Measurements from ENCODE around the gene NLE1.
"Not testable (repeated sequence)": the region's sequence is repeated elsewhere in the genome, so short reads cannot be mapped to it uniquely, and the experiment has no call there.

Gene NLE1

DNA sequence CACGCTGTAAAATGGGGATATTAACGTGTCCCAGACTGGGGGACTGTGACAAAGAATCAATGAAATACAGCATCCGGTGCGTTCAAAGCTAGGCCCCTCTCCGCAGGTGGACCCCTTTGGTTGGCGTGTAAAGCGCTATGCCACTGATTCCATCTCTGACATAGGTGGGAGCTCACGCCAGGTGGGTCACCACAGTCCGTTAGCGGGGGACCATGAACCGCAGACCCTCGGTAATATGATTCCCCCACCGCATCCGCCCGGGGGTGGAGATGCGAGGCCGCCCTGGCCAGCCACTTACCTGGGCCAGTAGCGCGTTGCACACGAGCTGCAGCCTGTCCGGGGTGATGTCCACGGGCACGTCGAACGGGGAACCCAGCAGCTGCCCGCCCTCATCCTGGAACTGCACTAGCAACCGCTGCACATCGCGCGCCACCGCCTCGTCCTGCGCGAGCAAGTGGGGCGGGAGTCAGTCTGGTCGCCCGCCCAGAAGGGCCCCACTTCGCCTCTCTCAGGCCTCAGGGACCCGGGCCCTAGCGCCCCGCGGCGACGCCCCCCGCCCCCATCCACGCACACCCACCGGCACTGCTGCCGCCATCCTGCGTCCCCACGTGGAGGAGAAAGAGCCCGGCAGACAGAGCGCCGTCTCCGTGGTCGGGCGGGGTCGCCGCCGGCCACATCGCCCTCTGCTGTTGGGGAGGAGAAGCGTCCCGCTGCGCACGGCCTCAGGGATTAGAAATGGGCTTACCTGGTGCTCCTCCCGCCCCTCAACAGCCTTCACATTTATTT, at the start of gene NLE1:
NLE1 (minus strand) TSS at position 623 of the 786 bp plus-strand sequence; CDS start at position 595, 28 bp downstream.
- peak; percentile 69 for FAIRE-seq
- DNase-seq (ENCODE audit: insufficient read length, low spot score): peak; percentile 90

DNA sequence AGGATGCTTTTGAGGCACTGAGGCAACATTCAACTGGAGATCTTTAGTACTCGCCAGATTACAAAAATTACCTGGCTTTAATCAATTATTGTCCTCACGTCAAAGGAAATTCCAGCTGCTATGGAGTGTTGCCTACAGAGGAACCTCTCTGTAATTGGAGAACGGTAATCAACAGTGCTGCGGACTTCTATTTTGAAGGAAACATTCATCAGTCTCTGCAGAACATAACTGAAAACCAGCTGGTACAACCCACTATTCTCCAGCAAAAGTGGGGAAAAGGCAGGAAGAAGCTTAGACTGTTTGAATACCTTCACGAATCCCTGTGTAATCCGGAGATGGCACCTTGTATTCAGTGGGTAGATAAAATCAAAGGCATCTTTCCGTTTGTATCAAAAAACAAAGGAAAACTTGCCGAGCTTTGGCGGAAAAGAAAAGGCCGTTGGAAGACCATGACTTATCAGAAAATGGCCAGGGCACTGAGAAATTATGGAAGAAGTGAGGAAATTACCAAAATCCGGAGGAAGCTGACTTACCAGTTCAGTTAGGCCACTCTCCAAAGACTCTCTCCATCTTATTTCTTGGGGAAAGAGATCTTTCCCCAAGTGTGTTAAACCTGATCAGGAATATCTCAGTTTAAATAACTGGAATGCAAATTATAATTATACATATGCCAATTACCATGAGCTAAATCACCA, 49.0 kb upstream of the NLE1 start:
- no peak for FAIRE-seq

DNA sequence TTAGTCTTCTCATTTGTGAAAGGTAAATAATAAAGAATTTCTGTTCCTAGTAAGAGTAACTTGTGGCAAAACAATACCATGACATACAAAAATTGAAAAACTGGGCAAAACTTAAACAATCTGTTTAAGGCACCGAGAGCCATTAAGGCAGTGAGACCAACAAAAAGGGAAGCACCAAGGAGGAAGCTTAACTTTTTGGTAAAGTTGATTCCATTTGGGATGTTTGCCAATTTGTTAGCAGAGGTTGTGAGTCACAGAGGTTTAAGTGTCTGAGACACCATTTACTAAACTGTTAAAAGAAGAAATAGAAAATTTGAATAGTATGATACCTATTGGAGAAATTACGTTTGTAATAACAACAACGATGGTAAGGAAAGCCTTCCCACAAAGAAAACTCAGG, 47.2 kb upstream of the NLE1 start:
- FAIRE-seq (no peak), DNase-seq (ENCODE audit: insufficient read length, low spot score) (no peak)

More for the DNA sequence above, 49.0 kb upstream of the NLE1 start:
- DNase-seq (ENCODE audit: insufficient read length, low spot score): no peak

DNA sequence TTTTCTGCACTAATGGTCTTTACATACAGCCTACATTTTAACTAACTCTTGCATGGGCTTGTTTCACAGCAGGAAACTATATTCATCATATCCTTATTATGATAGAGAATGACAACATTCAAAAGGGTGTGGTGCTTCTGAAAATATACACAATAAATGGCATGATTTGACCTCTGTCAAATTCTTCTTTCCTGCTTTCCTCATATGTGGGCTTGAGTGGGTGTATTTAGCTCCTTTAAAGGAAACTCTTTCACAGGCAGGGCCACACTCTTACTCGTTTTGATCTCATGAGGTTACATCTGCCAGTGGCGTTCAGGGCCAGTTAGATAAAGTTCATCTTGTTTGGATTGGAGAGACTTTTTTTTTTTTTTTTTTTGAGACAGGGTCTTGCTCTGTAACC, 46.0 kb upstream of the NLE1 start:
- DNase-seq (ENCODE audit: insufficient read length, low spot score) (no peak), FAIRE-seq (no peak)

DNA sequence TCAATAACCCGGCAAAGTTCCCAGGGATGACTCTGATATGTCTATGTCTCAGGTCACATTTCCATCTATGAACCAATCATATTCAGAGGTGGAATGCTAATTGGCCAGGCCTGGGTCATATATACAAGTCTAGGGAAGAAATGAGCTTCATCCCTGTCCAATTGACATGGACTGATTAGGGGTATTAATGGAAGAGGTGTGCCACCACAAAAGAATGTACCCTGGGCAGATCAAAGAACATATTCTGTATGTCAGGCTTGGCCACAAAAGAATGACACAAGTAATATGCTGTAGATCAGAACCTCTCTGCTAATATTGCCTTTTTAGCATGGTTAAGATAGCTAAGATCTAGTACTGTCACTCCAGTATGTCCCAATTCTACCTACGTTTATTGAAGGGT, 45.4 kb upstream of the NLE1 start:
- DNase-seq (ENCODE audit: insufficient read length, low spot score) (no peak), FAIRE-seq (no peak)

DNA sequence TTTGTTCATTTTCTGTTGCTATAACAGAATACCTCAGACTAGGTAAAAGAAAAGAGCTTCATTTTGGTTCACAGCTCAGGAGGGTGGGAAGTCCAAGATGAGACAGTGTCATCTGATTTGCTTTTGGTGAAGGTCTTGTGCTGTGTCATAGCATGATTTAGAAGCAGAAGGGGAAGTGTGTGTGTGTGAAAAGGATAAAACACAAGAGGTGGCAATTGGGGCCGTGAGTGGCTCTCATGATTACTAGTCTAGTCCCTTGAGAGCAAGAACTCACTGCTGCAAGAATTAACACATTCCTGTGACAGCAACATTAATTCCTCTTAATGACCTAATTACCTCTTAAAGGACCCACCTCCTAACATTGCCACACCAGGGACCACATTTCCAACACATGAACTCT, 43.7 kb upstream of the NLE1 start:
- FAIRE-seq (no peak), DNase-seq (ENCODE audit: insufficient read length, low spot score) (no peak)

DNA sequence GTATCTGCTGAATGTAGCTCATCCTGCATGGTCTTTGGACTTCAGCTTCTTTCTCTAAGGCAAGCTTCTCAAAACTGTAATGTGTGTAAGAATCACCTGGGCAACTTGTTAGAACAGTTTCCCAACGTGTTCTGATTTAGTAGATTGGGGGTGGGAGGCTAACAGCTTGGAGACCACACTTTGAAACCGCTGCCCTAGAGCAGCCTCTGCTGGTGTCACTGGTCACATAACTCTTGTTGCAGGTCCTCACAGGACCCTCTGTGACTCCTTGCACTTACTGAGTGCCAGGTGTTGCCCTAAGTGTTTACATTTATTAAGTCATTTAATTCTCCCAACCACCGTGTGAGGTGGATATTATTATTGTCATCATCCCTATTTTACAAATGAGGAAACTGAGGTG, 42.2 kb upstream of the NLE1 start:
- FAIRE-seq: no peak

DNA sequence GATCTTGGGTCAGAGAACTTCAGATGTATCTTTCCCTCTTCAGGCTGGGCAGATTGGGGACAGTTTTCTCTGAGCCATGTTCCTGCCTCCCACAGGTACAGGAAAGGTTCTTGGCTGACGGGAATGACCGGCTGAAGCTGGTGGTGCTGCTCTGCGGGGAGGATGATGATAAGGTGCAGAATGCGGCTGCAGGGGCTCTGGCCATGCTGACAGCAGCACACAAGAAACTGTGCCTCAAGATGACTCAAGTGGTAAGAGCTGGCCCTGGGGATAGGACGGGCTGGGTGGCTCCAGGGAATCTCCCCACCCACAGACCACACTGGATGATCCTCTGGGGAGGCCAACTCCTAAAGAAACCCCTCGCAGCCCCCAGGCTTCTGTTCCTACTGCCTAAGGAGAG, 41.2 kb upstream of the NLE1 start:
- FAIRE-seq: no peak
- no peak for DNase-seq (ENCODE audit: insufficient read length, low spot score)

More for the DNA sequence above, 42.2 kb upstream of the NLE1 start:
- no peak for DNase-seq (ENCODE audit: insufficient read length, low spot score)

DNA sequence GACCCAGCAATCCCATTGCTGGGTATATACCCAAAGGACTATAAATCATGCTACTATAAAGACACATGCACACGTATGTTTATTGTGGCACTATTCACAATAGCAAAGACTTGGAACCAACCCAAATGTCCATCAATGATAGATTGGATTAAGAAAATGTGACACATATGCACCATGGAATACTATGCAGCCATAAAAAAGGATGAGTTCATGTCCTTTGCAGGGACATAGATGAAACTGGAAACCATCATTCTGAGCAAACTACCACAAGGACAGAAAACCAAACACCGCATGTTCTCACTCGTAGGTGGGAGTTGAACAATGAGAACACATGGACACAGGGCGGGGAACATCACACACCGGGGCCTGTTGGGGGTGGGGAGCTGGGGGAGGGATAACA, 37.3 kb upstream of the NLE1 start:
- not testable (repeated sequence) for DNase-seq (ENCODE audit: insufficient read length, low spot score); FAIRE-seq

DNA sequence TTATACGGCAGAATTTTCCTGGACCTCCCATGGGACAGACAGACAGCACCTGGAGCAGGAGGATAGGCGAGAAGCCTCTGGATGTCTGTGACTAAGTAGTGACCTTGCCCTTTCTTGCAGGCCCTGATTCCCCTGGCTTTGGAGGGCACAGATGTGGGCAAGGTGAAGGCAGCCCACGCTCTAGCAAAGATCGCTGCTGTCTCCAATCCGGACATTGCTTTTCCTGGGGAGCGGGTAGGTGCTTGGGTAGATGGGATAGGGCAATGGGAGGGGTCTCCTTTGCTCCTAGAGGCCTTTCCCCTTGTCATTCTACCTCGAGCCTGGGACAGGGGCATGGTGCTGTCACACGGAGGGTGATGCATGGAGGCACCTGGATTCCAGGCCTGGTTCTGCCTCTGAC, 34.8 kb upstream of the NLE1 start:
- FAIRE-seq: no peak
- DNase-seq (ENCODE audit: insufficient read length, low spot score): no peak

DNA sequence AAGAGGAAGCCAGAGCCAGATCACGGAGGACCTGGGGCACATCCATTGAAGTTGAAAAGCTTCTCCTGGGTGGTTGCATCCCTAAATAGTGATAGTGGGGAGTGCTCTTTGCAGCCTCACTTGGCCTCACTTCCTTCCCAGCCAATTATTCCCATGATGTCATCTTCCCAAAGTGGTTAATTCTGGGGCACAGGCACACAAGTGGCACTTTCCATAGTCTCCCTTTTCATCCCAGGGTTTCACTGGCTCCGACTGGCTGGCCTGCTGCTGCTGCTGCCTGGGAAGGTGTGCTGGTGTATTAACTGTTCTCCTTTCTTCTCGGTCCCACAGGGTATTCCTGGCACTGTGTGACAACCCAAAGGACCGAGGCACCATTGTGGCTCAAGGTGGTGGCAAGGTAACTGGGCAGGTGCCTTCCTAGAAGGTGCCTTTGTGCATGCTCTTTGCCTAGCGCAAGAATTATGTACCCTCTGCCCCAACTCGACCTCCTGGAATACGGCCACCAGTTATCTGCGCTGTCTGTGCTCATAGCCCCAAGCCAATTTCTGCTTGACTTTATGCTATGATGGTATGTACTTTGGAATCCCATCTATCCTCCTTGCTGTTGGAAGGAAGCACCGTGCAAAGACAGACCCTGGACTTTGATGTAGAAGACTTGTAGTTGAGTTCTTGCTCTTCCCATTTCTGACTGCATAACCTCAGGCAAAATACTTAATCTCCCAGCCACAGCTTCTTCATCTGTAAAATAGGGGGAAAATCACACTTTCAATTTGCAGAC, 33.7 kb upstream of the NLE1 start:
- FAIRE-seq (no peak), DNase-seq (ENCODE audit: insufficient read length, low spot score) (no peak)

DNA sequence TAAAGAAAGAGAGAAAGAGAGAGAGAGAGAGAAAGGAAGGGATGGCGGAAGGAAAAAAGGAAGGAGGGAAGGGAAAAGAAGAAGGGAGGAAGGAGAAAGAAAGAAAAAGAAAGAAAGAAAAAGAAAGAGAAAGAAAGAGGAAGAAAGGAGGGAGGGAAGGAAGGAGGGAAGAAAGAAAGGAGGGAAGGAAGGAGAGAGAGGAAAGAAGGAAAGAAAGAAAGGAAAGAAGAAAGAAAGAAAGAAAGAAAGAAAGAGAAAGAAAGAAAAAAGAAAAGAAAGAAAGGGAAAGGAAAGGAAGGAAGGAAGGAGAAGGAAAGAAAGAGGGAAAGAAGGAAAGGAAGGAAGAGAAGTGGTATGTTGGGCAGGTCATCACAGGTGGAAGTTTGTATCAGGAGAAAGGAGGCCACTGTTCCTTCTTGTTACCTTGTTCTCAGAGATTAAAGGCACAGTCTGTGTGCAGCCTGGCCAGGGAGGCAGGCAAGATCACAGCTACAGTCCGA, 32.8 kb upstream of the NLE1 start:
- FAIRE-seq: no peak
- DNase-seq (ENCODE audit: insufficient read length, low spot score): no peak

DNA sequence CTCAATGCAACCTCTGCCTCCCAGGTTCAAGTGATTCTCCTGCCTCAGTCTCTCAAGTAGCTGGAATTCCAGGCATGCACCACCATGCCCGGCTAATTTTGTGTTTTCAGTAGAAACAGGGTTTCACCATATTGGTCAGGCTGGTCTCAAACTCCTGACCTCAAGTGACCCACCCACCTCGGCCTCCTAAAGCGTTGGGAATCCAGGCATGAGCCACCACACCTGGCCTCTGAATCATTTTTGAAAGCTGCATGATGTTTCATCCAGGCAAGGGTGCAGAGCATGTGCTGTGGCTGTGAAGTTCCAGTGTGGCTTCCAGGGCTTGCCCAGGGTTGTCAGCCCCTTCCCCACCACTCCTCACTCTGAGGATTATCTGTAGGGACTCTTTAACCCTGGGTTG, 30.2 kb upstream of the NLE1 start:
- DNase-seq (ENCODE audit: insufficient read length, low spot score); FAIRE-seq: not testable (repeated sequence)

DNA sequence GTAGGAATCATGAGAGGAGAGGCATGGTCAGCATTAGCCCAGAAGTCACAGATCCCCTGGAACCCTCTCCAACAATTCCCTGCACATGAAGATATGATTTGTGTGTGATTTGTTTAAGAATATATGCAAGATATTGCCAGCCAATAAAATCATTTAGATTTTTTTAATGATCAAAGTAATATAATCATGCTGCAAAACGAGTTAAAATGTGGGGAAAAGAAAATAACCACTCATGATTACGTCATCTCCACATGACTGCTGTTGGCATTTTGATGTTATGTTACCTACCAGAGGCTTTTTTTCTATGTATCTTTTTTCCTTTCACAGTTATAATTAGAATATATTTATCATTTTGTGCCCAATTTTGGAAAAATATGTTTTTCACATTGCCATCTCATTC, 29.7 kb upstream of the NLE1 start:
- DNase-seq (ENCODE audit: insufficient read length, low spot score): no peak
- FAIRE-seq: no peak

DNA sequence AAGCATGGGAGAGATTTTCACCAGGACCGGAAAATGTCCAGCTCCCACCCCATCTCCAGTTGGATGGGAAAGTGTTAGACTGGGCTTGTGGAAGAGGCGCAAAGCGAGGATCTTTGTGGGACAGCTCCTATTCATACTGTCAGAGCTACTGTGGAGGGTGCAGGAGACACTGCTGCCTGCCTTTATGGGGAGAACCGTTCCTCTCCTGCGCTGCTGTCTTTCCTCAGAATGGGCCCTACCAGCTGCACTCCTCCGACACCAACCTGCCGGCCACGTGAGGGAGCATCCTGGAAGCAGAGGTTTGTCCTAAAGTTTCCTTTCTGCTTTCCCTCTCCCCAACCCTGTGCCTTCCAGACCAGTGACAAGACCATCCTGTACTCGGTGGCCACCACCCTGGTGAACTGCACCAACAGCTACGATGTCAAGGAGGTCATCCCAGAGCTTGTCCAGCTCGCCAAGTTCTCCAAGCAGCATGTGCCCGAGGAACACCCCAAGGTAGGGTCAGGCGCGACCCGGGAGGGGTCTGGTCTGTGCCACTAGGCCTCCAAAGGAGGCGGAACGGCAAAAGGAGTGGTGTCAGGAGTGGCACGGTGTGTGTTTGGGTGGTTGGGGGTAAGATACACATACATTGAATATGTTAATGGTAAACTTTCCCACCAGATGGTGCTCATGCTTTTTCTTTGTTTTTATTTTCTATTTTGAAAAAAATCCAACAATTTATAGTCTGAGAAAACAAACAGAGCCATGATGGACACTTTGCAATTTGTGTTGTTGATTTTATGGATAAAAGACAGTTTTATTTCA, 29.1 kb upstream of the NLE1 start:
- FAIRE-seq (peak; percentile 60), DNase-seq (ENCODE audit: insufficient read length, low spot score) (peak; percentile 62)

DNA sequence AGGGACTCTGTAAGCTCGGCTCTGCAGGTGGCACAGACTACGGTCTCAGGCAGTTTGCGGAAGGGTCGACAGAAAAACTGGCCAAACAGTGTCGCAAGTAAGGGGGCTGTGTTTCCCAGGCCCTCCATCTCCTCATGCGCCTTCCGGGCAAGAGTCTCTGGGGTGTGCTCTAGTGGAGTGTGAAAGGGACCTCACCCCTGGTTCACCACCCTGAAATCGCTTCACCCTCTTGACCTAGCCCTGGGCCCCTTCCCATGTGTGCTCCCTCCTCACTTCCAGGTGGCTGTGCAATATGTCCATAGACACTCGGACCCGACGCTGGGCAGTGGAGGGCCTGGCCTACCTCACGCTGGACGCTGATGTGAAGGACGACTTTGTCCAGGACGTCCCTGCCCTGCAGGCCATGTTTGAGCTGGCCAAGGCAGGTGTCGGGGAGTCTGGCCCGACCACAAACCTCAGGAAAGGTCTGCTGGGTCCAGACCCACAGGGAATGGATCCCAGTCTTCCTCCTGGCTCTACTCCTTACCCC, 27.8 kb upstream of the NLE1 start:
- no peak for FAIRE-seq
- no peak for DNase-seq (ENCODE audit: insufficient read length, low spot score)

DNA sequence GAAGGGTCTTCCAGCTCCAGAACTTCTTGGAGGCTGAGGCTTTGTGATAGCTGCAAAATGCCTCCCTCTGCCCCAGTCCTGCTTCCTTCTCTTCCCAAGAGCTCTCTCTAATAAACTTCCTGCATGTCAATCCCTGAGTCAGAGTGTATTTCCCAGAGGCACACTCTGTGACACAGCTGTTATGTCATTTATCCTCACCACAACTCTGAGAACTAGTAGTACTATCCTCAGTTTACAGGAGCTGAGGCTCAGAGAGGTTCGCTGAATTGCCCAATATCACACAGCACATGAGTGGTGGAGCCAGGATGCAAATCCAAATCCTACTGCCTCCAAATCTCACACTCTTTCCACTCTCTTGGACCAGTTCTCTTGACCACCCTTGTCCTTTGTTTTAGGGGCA, 25.6 kb upstream of the NLE1 start:
- FAIRE-seq: no peak

DNA sequence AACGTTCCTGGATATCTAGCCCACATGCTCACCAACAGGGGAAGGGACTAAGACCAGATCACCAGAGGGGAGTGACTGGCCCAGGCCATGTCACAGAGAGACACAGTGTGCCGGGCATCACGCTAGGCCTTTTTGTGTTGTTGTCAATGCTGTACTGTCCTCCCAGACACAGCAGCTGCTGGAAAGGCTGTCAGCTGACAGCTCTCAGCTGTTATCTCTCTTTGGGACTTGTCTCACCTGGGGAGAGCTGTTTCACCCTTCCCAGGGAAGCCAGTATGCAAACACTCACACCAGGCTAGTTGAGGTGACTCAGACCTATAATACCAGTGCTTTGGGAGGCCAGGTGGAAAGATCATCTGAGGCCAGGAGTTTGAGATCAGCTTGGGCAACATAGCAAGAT, 24.9 kb upstream of the NLE1 start:
- no peak for DNase-seq (ENCODE audit: insufficient read length, low spot score)
- FAIRE-seq: no peak

More for the DNA sequence above, 25.6 kb upstream of the NLE1 start:
- no peak for DNase-seq (ENCODE audit: insufficient read length, low spot score)

DNA sequence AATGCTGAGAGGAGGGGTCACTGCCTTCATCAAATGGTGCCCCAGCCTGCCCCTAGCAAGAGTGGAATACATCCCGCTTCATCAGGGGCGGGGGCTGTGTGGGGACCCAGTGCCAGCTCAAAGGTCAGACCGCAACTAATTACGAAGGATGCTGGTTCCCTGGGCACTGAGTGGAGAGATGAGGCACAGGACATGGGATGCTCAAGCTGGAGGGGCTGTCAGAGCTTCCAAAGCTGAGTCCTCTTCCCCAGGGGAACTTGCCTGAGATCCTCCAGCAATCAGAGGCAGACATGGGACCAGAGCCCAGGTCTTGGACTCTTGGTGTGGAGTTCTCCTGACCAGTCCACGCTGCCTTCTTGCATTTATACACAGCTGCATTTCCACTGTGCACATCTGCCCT, 24.4 kb upstream of the NLE1 start:
- DNase-seq (ENCODE audit: insufficient read length, low spot score) (no peak), FAIRE-seq (no peak)

DNA sequence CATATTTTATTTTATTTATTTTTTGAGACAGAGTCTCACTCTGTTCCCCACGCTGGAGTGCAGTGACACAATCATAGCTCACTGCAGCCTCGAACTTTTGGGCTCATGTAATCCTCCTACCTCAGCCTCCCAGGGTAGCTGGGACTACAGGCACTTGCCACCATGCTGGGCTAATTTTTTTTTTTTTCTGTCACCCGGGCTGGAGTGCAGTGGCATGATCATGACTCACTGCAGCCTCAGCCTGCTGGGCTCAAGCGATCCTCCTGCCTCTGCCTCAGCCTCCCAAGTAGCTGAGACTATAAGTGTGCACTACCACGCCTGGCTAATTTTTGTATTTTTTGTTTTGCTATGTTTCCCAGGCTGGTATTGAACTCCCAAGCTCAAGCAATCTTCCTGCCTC, 22.6 kb upstream of the NLE1 start:
- DNase-seq (ENCODE audit: insufficient read length, low spot score) (no peak), FAIRE-seq (no peak)
